ENCODE measurements around the gene ZSCAN29. TPM values are rescaled to one million over a fixed set of nuclear protein-coding genes. Genes with fewer than 3 reads are reported as not detected.
"Not testable (repeated sequence)": the region's sequence is repeated elsewhere in the genome, so short reads cannot be mapped to it uniquely, and the experiment has no call there.

Gene ZSCAN29
- total RNA-seq, 1 experiment from 2014 or later: 32.8 TPM

DNA sequence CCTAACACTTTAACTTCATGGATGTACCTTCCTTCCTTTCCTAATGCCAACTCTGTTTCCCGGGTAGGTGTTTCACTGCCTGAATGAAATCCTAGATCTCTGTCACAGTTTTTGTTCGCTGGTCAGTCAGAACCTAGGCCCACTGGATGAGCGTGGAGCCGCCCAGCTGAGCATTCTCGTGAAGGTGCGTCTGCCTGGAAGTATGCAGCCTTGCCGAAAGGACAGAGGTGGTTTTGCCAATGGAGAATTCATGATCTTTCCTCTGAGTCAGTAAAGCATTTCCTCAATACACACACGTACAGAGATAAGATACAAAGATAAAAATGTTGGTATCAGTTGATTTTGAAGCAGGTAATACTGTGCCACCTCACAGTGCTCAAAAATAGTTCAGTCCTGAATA is 32.8 kb upstream of the ZSCAN29 start:
- CTCF ChIA-PET: no interaction called here
- peaks cover 37% of the 10 kb centered on the region for H3K36me3 ChIP-seq (ENCODE audit: control insufficient read depth, insufficient read depth, low read length)
- BruUV-seq (replicated peaks): no TSS peak

DNA sequence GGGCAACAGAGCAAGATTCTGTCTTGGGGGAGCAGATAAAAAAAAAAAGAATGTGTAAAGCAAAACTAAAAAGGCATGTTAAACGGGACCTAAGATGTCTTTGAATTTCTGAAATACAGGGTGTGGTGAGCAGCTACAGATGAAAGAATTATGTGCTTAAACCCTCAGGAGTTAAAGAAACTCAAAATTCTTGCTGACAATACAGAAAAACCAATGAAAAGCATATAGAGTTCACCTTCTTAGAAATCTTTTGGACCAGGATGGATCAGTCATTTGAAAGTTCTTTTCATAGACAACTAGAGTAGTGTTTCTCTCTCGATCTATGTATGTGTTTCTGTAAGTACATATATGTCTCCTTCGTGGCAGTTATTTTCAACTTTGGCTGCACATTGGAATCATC is 31.4 kb upstream of the ZSCAN29 start:
- TF ChIP-seq SIN3A (IDR thresholded peaks at IDR 0.05; ENCODE audit: borderline replicate concordance, insufficient read depth, low read depth, low read length) (no peak), TCF7L2 (IDR thresholded peaks at IDR 0.05; ENCODE audit: low read depth, low read length) (no peak), POLR2AphosphoS5 (IDR thresholded peaks at IDR 0.05; ENCODE audit: low read depth, low read length) (no peak)
- TF ChIP-seq, protein P1, sequence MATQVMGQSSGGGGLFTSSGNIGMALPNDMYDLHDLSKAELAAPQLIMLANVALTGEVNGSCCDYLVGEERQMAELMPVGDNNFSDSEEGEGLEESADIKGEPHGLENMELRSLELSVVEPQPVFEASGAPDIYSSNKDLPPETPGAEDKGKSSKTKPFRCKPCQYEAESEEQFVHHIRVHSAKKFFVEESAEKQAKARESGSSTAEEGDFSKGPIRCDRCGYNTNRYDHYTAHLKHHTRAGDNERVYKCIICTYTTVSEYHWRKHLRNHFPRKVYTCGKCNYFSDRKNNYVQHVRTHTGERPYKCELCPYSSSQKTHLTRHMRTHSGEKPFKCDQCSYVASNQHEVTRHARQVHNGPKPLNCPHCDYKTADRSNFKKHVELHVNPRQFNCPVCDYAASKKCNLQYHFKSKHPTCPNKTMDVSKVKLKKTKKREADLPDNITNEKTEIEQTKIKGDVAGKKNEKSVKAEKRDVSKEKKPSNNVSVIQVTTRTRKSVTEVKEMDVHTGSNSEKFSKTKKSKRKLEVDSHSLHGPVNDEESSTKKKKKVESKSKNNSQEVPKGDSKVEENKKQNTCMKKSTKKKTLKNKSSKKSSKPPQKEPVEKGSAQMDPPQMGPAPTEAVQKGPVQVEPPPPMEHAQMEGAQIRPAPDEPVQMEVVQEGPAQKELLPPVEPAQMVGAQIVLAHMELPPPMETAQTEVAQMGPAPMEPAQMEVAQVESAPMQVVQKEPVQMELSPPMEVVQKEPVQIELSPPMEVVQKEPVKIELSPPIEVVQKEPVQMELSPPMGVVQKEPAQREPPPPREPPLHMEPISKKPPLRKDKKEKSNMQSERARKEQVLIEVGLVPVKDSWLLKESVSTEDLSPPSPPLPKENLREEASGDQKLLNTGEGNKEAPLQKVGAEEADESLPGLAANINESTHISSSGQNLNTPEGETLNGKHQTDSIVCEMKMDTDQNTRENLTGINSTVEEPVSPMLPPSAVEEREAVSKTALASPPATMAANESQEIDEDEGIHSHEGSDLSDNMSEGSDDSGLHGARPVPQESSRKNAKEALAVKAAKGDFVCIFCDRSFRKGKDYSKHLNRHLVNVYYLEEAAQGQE (IDR thresholded peaks at IDR 0.05; ENCODE audit: insufficient read depth in 1 of 2, low read depth in 2 of 2, low read length in 1 of 2): no peak
- TF ChIP-seq, protein P2, sequence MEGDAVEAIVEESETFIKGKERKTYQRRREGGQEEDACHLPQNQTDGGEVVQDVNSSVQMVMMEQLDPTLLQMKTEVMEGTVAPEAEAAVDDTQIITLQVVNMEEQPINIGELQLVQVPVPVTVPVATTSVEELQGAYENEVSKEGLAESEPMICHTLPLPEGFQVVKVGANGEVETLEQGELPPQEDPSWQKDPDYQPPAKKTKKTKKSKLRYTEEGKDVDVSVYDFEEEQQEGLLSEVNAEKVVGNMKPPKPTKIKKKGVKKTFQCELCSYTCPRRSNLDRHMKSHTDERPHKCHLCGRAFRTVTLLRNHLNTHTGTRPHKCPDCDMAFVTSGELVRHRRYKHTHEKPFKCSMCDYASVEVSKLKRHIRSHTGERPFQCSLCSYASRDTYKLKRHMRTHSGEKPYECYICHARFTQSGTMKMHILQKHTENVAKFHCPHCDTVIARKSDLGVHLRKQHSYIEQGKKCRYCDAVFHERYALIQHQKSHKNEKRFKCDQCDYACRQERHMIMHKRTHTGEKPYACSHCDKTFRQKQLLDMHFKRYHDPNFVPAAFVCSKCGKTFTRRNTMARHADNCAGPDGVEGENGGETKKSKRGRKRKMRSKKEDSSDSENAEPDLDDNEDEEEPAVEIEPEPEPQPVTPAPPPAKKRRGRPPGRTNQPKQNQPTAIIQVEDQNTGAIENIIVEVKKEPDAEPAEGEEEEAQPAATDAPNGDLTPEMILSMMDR (IDR thresholded peaks at IDR 0.05): no peak
- no peaks in the 10 kb centered on the region for H3K9me3 ChIP-seq (ENCODE audit: control insufficient read depth, insufficient read depth, low read depth, low read length)
- intact Hi-C loops (cut with micrococcal nuclease; ENCODE audit: unreplicated experiment): no loop called here
- DNase-seq (ENCODE audit: low read depth, low spot score): no peak
- no peaks in the 10 kb centered on the region for H3K27me3 ChIP-seq (ENCODE audit: control insufficient read depth, insufficient read depth, low read length)
- in situ Hi-C loops (cut with HindIII; ENCODE audit: low pct_unique_long_range_greater_than_20kb, low sequenced_read_pairs): no loop called here
- no peaks in the 10 kb centered on the region for H3K4me1 ChIP-seq (ENCODE audit: control insufficient read depth, insufficient read depth, low read length)
- ChIA-PET POLR2A (no interaction called here), CTCF (no interaction called here)
- peaks cover 36% of the 10 kb centered on the region for H3K36me3 ChIP-seq (ENCODE audit: control insufficient read depth, insufficient read depth, low read length)
- no peak for ATAC-seq
- H3K4me3 ChIP-seq (ENCODE audit: low read depth in 2 of 2, low read length in 2 of 2): no peak overlapping the region
- H3K27ac ChIP-seq (ENCODE audit: low read length): no peak overlapping the region
- BruUV-seq (replicated peaks): TSS peak; percentile 27

More for the DNA sequence above, 32.8 kb upstream of the ZSCAN29 start:
- TF ChIP-seq, protein P1 (IDR thresholded peaks at IDR 0.05; ENCODE audit: insufficient read depth in 1 of 2, low read depth in 2 of 2, low read length in 1 of 2): no peak
- TF ChIP-seq TCF7L2 (IDR thresholded peaks at IDR 0.05; ENCODE audit: low read depth, low read length): no peak
- TF ChIP-seq, protein P2 (IDR thresholded peaks at IDR 0.05): no peak
- no peak for TF ChIP-seq POLR2AphosphoS5 (IDR thresholded peaks at IDR 0.05; ENCODE audit: low read depth, low read length)
- no peak for TF ChIP-seq SIN3A (IDR thresholded peaks at IDR 0.05; ENCODE audit: borderline replicate concordance, insufficient read depth, low read depth, low read length)
- POLR2A ChIA-PET: no interaction called here
- in situ Hi-C loops (cut with HindIII; ENCODE audit: low pct_unique_long_range_greater_than_20kb, low sequenced_read_pairs): no loop called here
- no peaks in the 10 kb centered on the region for H3K27me3 ChIP-seq (ENCODE audit: control insufficient read depth, insufficient read depth, low read length)
- no peak for ATAC-seq
- no peaks in the 10 kb centered on the region for H3K9me3 ChIP-seq (ENCODE audit: control insufficient read depth, insufficient read depth, low read depth, low read length)
- DNase-seq (ENCODE audit: low read depth, low spot score): no peak
- no peak overlapping the region for H3K4me3 ChIP-seq (ENCODE audit: low read depth in 2 of 2, low read length in 2 of 2)
- H3K4me1 ChIP-seq (ENCODE audit: control insufficient read depth, insufficient read depth, low read length): no peaks in the 10 kb centered on the region
- intact Hi-C loops (cut with micrococcal nuclease; ENCODE audit: unreplicated experiment): no loop called here
- H3K27ac ChIP-seq (ENCODE audit: low read length): no peak overlapping the region

DNA sequence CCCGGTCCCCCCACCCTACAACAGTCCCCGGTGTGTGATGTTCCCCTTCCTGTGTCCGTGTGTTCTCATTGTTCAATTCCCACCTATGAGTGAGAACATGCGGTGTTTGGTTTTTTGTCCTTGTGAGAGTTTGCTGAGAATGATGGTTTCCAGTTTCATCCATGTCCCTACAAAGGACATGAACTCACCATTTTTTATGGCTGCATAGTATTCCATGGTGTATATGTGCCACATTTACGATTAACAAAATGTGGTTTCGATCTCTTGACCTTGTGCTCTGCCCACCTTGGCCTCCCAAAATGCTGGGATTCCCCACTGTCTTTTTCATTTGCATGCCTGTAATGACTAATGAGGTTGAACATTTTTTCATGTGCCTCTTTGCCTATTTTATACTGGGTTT is 22.7 kb upstream of the ZSCAN29 start:
- H3K4me1 ChIP-seq (ENCODE audit: control insufficient read depth, insufficient read depth, low read length); H3K4me3 ChIP-seq (ENCODE audit: low read depth in 2 of 2, low read length in 2 of 2); intact Hi-C loops (cut with micrococcal nuclease; ENCODE audit: unreplicated experiment); H3K27ac ChIP-seq (ENCODE audit: low read length); BruUV-seq (replicated peaks); H3K9me3 ChIP-seq (ENCODE audit: control insufficient read depth, insufficient read depth, low read depth, low read length); ATAC-seq; DNase-seq (ENCODE audit: low read depth, low spot score); H3K27me3 ChIP-seq (ENCODE audit: control insufficient read depth, insufficient read depth, low read length); CTCF ChIA-PET; in situ Hi-C loops (cut with HindIII; ENCODE audit: low pct_unique_long_range_greater_than_20kb, low sequenced_read_pairs); POLR2A ChIA-PET: not testable (repeated sequence)
- H3K36me3 ChIP-seq (ENCODE audit: control insufficient read depth, insufficient read depth, low read length): peaks cover 10% of the 10 kb centered on the region
